GM12878 (cell line): ENCODE results near the gene CMSS1. TPM values are rescaled to one million over a fixed set of nuclear protein-coding genes. Genes with fewer than 3 reads are reported as not detected.

Experiments
- ATAC-seq: fragments of 200-7000 bp; cut with Tn5 transposase; 3 replicates; pipeline ENCODE4 v1.9.1; 2020; ENCODE audit warnings: mild to moderate bottlenecking, moderate library complexity
- BruUV-seq: library from RNA; stranded (reverse); fragments of 400-500 nt; replicated peaks from 2 replicates; lab custom pipeline; 2021; lab: Mats Ljungman, UMichigan
- CTCF ChIA-PET: fragments of 300-600 bp; sonication (Branson Sonifier 250); formaldehyde crosslinking; extraction: SDS; loops from one replicate; lab custom pipeline; 2021; ENCODE audit warnings: inconsistent platforms; lab: Yijun Ruan, JAX
- POLR2A ChIA-PET: fragments of 350-600 bp; formaldehyde crosslinking; extraction: SDS; loops from one replicate; lab custom pipeline; 2021; ENCODE audit warnings: inconsistent platforms; lab: Charles Lee
- RAD21 ChIA-PET: fragments of 300-600 bp; sonication (Branson Sonifier 250); formaldehyde crosslinking; loops from one replicate; lab custom pipeline; 2023; ENCODE audit warnings: antibody characterized with exemption; ENCODE audit not compliant: unreplicated experiment; lab: Charles Lee
- SMC1A ChIA-PET: fragments of 300-600 bp; sonication (Branson Sonifier 250); formaldehyde crosslinking; loops from one replicate; lab custom pipeline; 2023; ENCODE audit not compliant: unreplicated experiment, uncharacterized antibody; lab: Charles Lee
- DNase-seq: peaks from one replicate; pipeline ENCODE4 v3.0.0-alpha.2; 2011; ENCODE audit warnings: low read depth, low spot score
- FAIRE-seq: peaks from 3 replicates; lab custom pipeline; 2011; peaks lifted over from hg19 to GRCh38; lab: Jason Lieb, UNC
- H2AFZ ChIP-seq: 2 replicates; pipeline ENCODE4 v1.6.0; 2011; ENCODE audit warnings: low read depth, low read length, control low read depth; ENCODE audit not compliant: control insufficient read depth
- H3K27ac ChIP-seq: 2 replicates; pipeline ENCODE4 v1.5.1; 2011; ENCODE audit warnings: control low read depth; ENCODE audit not compliant: control insufficient read depth, insufficient read depth
- H3K27me3 ChIP-seq, 2 experiments: replicated peaks in 1 of 2; 2 replicates each; pipeline versions ENCODE4 v1.6.0 to v1.6.1; 2011; ENCODE audit warnings: low read length in 1 of 2; ENCODE audit not compliant: control insufficient read depth in 2 of 2, insufficient read depth in 2 of 2
- H3K36me3 ChIP-seq, 2 experiments: 2 replicates each; pipeline ENCODE4 v1.5.1; 2011; ENCODE audit warnings: low read length in 1 of 2; ENCODE audit not compliant: control insufficient read depth in 2 of 2, insufficient read depth in 2 of 2
- H3K4me1 ChIP-seq: 2 replicates; pipeline ENCODE4 v1.6.1; 2011; ENCODE audit warnings: mild to moderate bottlenecking, low read length, moderate library complexity, mixed read lengths; ENCODE audit not compliant: control insufficient read depth, insufficient read depth
- H3K4me2 ChIP-seq: 2 replicates; pipeline ENCODE4 v1.6.0; 2011; ENCODE audit warnings: control low read depth; ENCODE audit not compliant: control insufficient read depth, insufficient read depth
- H3K4me3 ChIP-seq: fragments of 200-600 bp; sonication (generic); 2 replicates; pipeline ENCODE4 v1.5.1; 2016
- H3K79me2 ChIP-seq: 2 replicates; pipeline ENCODE4 v1.6.0; 2011; ENCODE audit warnings: low read length; ENCODE audit not compliant: control insufficient read depth, insufficient read depth
- H3K9ac ChIP-seq: 2 replicates; pipeline ENCODE4 v1.8.0; 2011; ENCODE audit warnings: low read length, control low read depth, mixed read lengths; ENCODE audit not compliant: control insufficient read depth, insufficient read depth
- H3K9me3 ChIP-seq: replicated peaks from 3 replicates; pipeline ENCODE4 v1.5.1; 2011; ENCODE audit warnings: mild to moderate bottlenecking, low read length; ENCODE audit not compliant: control insufficient read depth, insufficient read depth
- H4K20me1 ChIP-seq: 2 replicates; pipeline ENCODE4 v1.6.0; 2011; ENCODE audit not compliant: control insufficient read depth, insufficient read depth
- CBFB ChIP-seq: IDR thresholded peaks from 2 replicates; pipeline ENCODE4 v1.6.1; 2016; ENCODE audit warnings: antibody characterized with exemption, low read depth
- EP300 ChIP-seq, 2 experiments: fragments of 150-350 bp in 1 of 2; IDR thresholded peaks; 2 replicates each; pipeline ENCODE4 v1.6.1; 2011 to 2012; ENCODE audit warnings: low read depth in 2 of 2, low read length in 2 of 2, borderline replicate concordance in 1 of 2, improper control_type of control experiment in 1 of 2, inconsistent platforms in 1 of 2; ENCODE audit not compliant: control insufficient read depth in 1 of 2
- FOXM1 ChIP-seq: IDR thresholded peaks from 2 replicates; pipeline ENCODE4 v1.6.1; 2012; ENCODE audit warnings: low read depth, mild to moderate bottlenecking, inconsistent platforms, low read length, moderate library complexity
- GATAD2B ChIP-seq: fragments of 450-650 bp; conservative IDR thresholded peaks from 2 replicates; pipeline ENCODE4 v1.6.1; 2017; ENCODE audit warnings: low read depth, mild to moderate bottlenecking, moderate library complexity
- HDGF ChIP-seq: fragments of 450-650 bp; IDR thresholded peaks from 2 replicates; pipeline ENCODE4 v1.6.1; 2016; ENCODE audit warnings: antibody characterized with exemption
- JUND ChIP-seq: IDR thresholded peaks from 2 replicates; pipeline ENCODE4 v1.6.1; 2012; ENCODE audit warnings: low read depth, mild to moderate bottlenecking, low read length, improper control_type of control experiment, moderate library complexity
- NR2C2 ChIP-seq: IDR thresholded peaks from 2 replicates; pipeline ENCODE4 v1.6.1; 2011; ENCODE audit warnings: borderline replicate concordance, low read depth; ENCODE audit not compliant: control insufficient read depth, insufficient read length
- POLR2AphosphoS2 ChIP-seq: IDR thresholded peaks from 2 replicates; pipeline ENCODE4 v1.6.1; 2011; ENCODE audit warnings: low read depth, mild to moderate bottlenecking, low read length, improper control_type of control experiment, moderate library complexity
- POLR2AphosphoS5 ChIP-seq: IDR thresholded peaks from 2 replicates; pipeline ENCODE4 v1.6.1; 2011; ENCODE audit warnings: mild to moderate bottlenecking, low read length, inconsistent platforms
- RAD51 ChIP-seq: fragments of 450-650 bp; IDR thresholded peaks from 2 replicates; pipeline ENCODE4 v1.6.1; 2016; ENCODE audit warnings: moderate library complexity, mild to moderate bottlenecking, inconsistent platforms
- SMAD5 ChIP-seq: IDR thresholded peaks from 2 replicates; pipeline ENCODE4 v1.6.1; 2016; ENCODE audit warnings: antibody characterized with exemption, low read depth
- TCF12 ChIP-seq: IDR thresholded peaks from 2 replicates; pipeline ENCODE4 v1.6.1; 2011; ENCODE audit warnings: low read depth, mild to moderate bottlenecking, low read length
- YY1 ChIP-seq: IDR thresholded peaks from 2 replicates; pipeline ENCODE4 v1.6.1; 2011; ENCODE audit warnings: low read depth, mild to moderate bottlenecking, low read length
- WGBS: methylation state at CpG from one replicate; pipeline ENCODE4 v1.1.6; 2016; ENCODE audit warnings: low lambda C conversion rate; ENCODE audit not compliant: insufficient replicate concordance, insufficient coverage; ENCODE audit errors: missing lambda C conversion rate; 5-methylcytosine and 5-hydroxymethylcytosine counted together
- in situ Hi-C: fragments of 300-500 bp; cut with MboI; formaldehyde crosslinking; loops from 9 replicates; pipeline ENCODE4 v1.14.3; 2018; ENCODE audit warnings: mixed read lengths
- intact Hi-C: fragments of 100-400 bp; cut with micrococcal nuclease; formaldehyde crosslinking; loops from one replicate; pipeline ENCODE4 v1.14.2; 2022; ENCODE audit not compliant: unreplicated experiment
- polyA plus RNA-seq, 11 experiments: library from polyadenylated mRNA; depleted of rRNA in 4 of 11; unstranded in 6 of 11; stranded (reverse) in 5 of 11; fragments of >200 nt; fragmentation: Nextera tagmentation in 4 of 11; fragmentation: Illumina TruSeq in 1 of 11; extraction: Ambion mirVana in 4 of 11; extraction: Trizol in 1 of 11; gene quantifications; 1 replicate in 1 of 11; 2 replicates in 10 of 11; pipeline versions ENCODE4 v1.2.1 to v1.2.3, GENCODE V29; 2011 to 2016; ENCODE audit warnings: inconsistent platforms in 2 of 11, missing spikeins in 2 of 11, low read depth in 1 of 11
- total RNA-seq, 4 experiments: library from RNA; depleted of rRNA in 3 of 4; stranded (reverse); fragments of >200 nt in 3 of 4; fragmentation: Illumina TruSeq in 1 of 4; extraction: Trizol in 1 of 4; gene quantifications; 2 replicates each; pipeline versions ENCODE4 v1.2.1 to v1.2.3, GENCODE V29; 2013 to 2021
- TF ChIP-seq, protein P1 (sequence below): fragments of 450-650 bp; IDR thresholded peaks from 2 replicates; pipeline ENCODE4 v1.6.1; 2018; ENCODE audit warnings: mild to moderate bottlenecking, low read depth, moderate library complexity; ENCODE audit not compliant: partially characterized antibody
- TF ChIP-seq, protein P2 (sequence below): IDR thresholded peaks from 2 replicates; pipeline ENCODE4 v1.6.1; 2012; ENCODE audit warnings: improper control_type of control experiment, low read depth, low read length; ENCODE audit not compliant: insufficient replicate concordance
- TF ChIP-seq, protein P3 (sequence below): fragments of 150-350 bp; IDR thresholded peaks from 2 replicates; pipeline ENCODE4 v1.6.1; 2014; ENCODE audit warnings: mild to moderate bottlenecking, low read depth, low read length

Gene CMSS1
- total and polyA plus RNA-seq, 10 of the 15 experiments (the other 5 are each of a cell fraction or from before 2014, with no cell fraction given) = 31.0 to 118 (median 70.1) TPM

DNA sequence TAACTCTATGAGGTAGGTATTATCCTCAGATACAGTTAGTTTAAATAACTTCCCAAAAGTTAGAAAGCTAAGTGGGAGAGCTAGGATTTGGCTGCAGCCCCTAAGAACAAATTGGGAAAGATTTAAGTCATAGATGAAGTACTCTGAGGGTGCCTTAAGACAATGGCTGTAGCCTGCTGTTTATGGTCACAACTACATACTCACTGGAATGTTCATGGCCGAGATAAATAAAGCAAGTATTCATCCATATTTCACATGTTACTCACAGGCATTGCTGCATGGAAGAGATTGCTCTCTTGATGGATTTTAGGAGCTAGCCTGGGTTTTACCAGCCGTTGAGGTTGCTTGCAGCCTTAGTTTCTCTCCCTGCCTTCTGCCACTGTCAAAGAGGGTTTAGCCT is 145.0 kb downstream of the CMSS1 start:
- H4K20me1 ChIP-seq = no peaks in the 10 kb centered on the region
- H3K4me3 ChIP-seq = no peak overlapping the region
- FAIRE-seq = no peak
- CTCF ChIA-PET = no interaction called here
- no peaks in the 10 kb centered on the region for H3K27me3 ChIP-seq
- H3K9me3 ChIP-seq = no peaks in the 10 kb centered on the region
- H3K36me3 ChIP-seq = no peaks in the 10 kb centered on the region
- 74% methylated on average over 2 of the region's 2 CpGs for WGBS
- H3K27ac ChIP-seq = no peak overlapping the region
- no peaks in the 10 kb centered on the region for H3K79me2 ChIP-seq
- RAD21 ChIA-PET = no interaction called here
- in situ Hi-C loops (no loop called here), intact Hi-C loops (no loop called here)
- no peaks in the 10 kb centered on the region for H3K4me1 ChIP-seq
- BruUV-seq = no TSS peak
- H3K9ac ChIP-seq = no peak overlapping the region
- SMC1A ChIA-PET = interaction anchor here (1.0 kb wide), 1 partner anchor 110 kb away, joined by 3 read pairs; no protein-coding TSS in a partner anchor
- H3K4me2 ChIP-seq = no peak overlapping the region
- no peak for DNase-seq
- no peak for ATAC-seq
- H2AFZ ChIP-seq = no peak overlapping the region
- POLR2A ChIA-PET = interaction anchor here (0.6 kb wide), 1 partner anchor 76 kb away, joined by 4 read pairs; no protein-coding TSS in a partner anchor
- TF ChIP-seq POLR2AphosphoS2 = no peak
- TF ChIP-seq HDGF = no peak
- TF ChIP-seq GATAD2B = no peak
- no peak for TF ChIP-seq RAD51
- TF ChIP-seq POLR2AphosphoS5 = no peak
- no peak for TF ChIP-seq SMAD5
- TF ChIP-seq NR2C2 = no peak
- no peak for TF ChIP-seq JUND
- no peak for TF ChIP-seq FOXM1
- TF ChIP-seq YY1 = no peak
- no peak for TF ChIP-seq CBFB
- TF ChIP-seq EP300 (IDR thresholded peaks at IDR 0.05; ENCODE audit: borderline replicate concordance in 1 of 2, control insufficient read depth in 1 of 2, low read depth in 2 of 2, low read length in 2 of 2) = no peak
- TF ChIP-seq TCF12 = no peak
- TF ChIP-seq, protein P1, sequence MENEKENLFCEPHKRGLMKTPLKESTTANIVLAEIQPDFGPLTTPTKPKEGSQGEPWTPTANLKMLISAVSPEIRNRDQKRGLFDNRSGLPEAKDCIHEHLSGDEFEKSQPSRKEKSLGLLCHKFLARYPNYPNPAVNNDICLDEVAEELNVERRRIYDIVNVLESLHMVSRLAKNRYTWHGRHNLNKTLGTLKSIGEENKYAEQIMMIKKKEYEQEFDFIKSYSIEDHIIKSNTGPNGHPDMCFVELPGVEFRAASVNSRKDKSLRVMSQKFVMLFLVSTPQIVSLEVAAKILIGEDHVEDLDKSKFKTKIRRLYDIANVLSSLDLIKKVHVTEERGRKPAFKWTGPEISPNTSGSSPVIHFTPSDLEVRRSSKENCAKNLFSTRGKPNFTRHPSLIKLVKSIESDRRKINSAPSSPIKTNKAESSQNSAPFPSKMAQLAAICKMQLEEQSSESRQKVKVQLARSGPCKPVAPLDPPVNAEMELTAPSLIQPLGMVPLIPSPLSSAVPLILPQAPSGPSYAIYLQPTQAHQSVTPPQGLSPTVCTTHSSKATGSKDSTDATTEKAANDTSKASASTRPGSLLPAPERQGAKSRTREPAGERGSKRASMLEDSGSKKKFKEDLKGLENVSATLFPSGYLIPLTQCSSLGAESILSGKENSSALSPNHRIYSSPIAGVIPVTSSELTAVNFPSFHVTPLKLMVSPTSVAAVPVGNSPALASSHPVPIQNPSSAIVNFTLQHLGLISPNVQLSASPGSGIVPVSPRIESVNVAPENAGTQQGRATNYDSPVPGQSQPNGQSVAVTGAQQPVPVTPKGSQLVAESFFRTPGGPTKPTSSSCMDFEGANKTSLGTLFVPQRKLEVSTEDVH = no peak
- TF ChIP-seq, protein P2, sequence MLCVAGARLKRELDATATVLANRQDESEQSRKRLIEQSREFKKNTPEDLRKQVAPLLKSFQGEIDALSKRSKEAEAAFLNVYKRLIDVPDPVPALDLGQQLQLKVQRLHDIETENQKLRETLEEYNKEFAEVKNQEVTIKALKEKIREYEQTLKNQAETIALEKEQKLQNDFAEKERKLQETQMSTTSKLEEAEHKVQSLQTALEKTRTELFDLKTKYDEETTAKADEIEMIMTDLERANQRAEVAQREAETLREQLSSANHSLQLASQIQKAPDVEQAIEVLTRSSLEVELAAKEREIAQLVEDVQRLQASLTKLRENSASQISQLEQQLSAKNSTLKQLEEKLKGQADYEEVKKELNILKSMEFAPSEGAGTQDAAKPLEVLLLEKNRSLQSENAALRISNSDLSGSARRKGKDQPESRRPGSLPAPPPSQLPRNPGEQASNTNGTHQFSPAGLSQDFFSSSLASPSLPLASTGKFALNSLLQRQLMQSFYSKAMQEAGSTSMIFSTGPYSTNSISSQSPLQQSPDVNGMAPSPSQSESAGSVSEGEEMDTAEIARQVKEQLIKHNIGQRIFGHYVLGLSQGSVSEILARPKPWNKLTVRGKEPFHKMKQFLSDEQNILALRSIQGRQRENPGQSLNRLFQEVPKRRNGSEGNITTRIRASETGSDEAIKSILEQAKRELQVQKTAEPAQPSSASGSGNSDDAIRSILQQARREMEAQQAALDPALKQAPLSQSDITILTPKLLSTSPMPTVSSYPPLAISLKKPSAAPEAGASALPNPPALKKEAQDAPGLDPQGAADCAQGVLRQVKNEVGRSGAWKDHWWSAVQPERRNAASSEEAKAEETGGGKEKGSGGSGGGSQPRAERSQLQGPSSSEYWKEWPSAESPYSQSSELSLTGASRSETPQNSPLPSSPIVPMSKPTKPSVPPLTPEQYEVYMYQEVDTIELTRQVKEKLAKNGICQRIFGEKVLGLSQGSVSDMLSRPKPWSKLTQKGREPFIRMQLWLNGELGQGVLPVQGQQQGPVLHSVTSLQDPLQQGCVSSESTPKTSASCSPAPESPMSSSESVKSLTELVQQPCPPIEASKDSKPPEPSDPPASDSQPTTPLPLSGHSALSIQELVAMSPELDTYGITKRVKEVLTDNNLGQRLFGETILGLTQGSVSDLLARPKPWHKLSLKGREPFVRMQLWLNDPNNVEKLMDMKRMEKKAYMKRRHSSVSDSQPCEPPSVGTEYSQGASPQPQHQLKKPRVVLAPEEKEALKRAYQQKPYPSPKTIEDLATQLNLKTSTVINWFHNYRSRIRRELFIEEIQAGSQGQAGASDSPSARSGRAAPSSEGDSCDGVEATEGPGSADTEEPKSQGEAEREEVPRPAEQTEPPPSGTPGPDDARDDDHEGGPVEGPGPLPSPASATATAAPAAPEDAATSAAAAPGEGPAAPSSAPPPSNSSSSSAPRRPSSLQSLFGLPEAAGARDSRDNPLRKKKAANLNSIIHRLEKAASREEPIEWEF = no peak
- TF ChIP-seq, protein P3, sequence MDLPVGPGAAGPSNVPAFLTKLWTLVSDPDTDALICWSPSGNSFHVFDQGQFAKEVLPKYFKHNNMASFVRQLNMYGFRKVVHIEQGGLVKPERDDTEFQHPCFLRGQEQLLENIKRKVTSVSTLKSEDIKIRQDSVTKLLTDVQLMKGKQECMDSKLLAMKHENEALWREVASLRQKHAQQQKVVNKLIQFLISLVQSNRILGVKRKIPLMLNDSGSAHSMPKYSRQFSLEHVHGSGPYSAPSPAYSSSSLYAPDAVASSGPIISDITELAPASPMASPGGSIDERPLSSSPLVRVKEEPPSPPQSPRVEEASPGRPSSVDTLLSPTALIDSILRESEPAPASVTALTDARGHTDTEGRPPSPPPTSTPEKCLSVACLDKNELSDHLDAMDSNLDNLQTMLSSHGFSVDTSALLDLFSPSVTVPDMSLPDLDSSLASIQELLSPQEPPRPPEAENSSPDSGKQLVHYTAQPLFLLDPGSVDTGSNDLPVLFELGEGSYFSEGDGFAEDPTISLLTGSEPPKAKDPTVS = no peak
